HEK293T (cell line): ENCODE data around the gene DESI1.

Source experiments
- CTCF ChIA-PET: fragments of 350-600 bp; formaldehyde crosslinking; extraction: SDS; loops from one replicate; lab custom pipeline; 2021; ENCODE audit warnings: antibody characterized with exemption, inconsistent platforms; lab: Yijun Ruan, JAX
- POLR2A ChIA-PET: fragments of 350-600 bp; formaldehyde crosslinking; extraction: SDS; loops from one replicate; lab custom pipeline; 2020; ENCODE audit warnings: antibody characterized with exemption, inconsistent platforms; lab: Yijun Ruan, JAX
- DNase-seq: peaks from one replicate; pipeline ENCODE4 v3.0.0; 2012; ENCODE audit warnings: mixed read lengths; ENCODE audit errors: extremely low spot score
- ARNT ChIP-seq: fragments of 450-650 bp; IDR thresholded peaks from 2 replicates; pipeline ENCODE4 v1.6.1; 2017; ENCODE audit warnings: mild to moderate bottlenecking
- BHLHE40 ChIP-seq: fragments of 450-650 bp; IDR thresholded peaks from 2 replicates; pipeline ENCODE4 v1.6.1; 2016; ENCODE audit warnings: mild to moderate bottlenecking, moderate library complexity, borderline replicate concordance
- CTBP1 ChIP-seq: fragments of 450-650 bp; IDR thresholded peaks from 2 replicates; pipeline ENCODE4 v1.6.1; 2016; ENCODE audit warnings: borderline replicate concordance
- ELF4 ChIP-seq: fragments of 450-650 bp; IDR thresholded peaks from 2 replicates; pipeline ENCODE4 v1.6.1; 2017; ENCODE audit warnings: antibody characterized with exemption
- FOXA1 ChIP-seq: fragments of 450-650 bp; IDR thresholded peaks from 2 replicates; pipeline ENCODE4 v1.6.1; 2016; ENCODE audit warnings: mild to moderate bottlenecking
- FOXK2 ChIP-seq: fragments of 450-650 bp; IDR thresholded peaks from 2 replicates; pipeline ENCODE4 v1.6.1; 2016; ENCODE audit warnings: mild to moderate bottlenecking
- FOXM1 ChIP-seq: fragments of 450-650 bp; IDR thresholded peaks from 2 replicates; pipeline ENCODE4 v1.6.1; 2017; ENCODE audit warnings: mild to moderate bottlenecking, borderline replicate concordance
- HDGF ChIP-seq: fragments of 450-650 bp; IDR thresholded peaks from 2 replicates; pipeline ENCODE4 v1.6.1; 2017; ENCODE audit warnings: antibody characterized with exemption, borderline replicate concordance
- L3MBTL2 ChIP-seq: fragments of 450-650 bp; conservative IDR thresholded peaks from 2 replicates; pipeline ENCODE4 v1.6.1; 2016; ENCODE audit warnings: mild to moderate bottlenecking
- LEF1 ChIP-seq: fragments of 450-650 bp; IDR thresholded peaks from 2 replicates; pipeline ENCODE4 v1.6.1; 2017; ENCODE audit warnings: mild to moderate bottlenecking, borderline replicate concordance
- NFRKB ChIP-seq: fragments of 450-650 bp; IDR thresholded peaks from 2 replicates; pipeline ENCODE4 v1.6.1; 2016; ENCODE audit warnings: mild to moderate bottlenecking, moderate library complexity
- PKNOX1 ChIP-seq: fragments of 450-650 bp; IDR thresholded peaks from 2 replicates; pipeline ENCODE4 v1.6.1; 2016
- SP1 ChIP-seq: fragments of 450-650 bp; IDR thresholded peaks from 2 replicates; pipeline ENCODE4 v1.6.1; 2017
- SUZ12 ChIP-seq: fragments of 450-650 bp; IDR thresholded peaks from 2 replicates; pipeline ENCODE4 v1.6.1; 2016; ENCODE audit warnings: mild to moderate bottlenecking
- TARDBP ChIP-seq: fragments of 450-650 bp; IDR thresholded peaks from 2 replicates; pipeline ENCODE4 v1.6.1; 2016
- ZNF384 ChIP-seq: fragments of 450-650 bp; IDR thresholded peaks from 2 replicates; pipeline ENCODE4 v1.6.1; 2016

Gene DESI1

GRCh38 chr22:41661088-41661487 lies 40.2 kb upstream of the DESI1 start:
- no peak for DNase-seq
- CTCF ChIA-PET: no interaction called here
- TF ChIP-seq LEF1: no peak
- TF ChIP-seq TARDBP: no peak
- no peak for TF ChIP-seq NFRKB
- TF ChIP-seq FOXK2: no peak
- no peak for TF ChIP-seq CTBP1
- no peak for TF ChIP-seq L3MBTL2
- no peak for TF ChIP-seq BHLHE40
- no peak for TF ChIP-seq ZNF384
- TF ChIP-seq FOXM1: no peak
- TF ChIP-seq PKNOX1: no peak
- POLR2A ChIA-PET: interaction anchor here (0.6 to 5.3 kb wide), 2 partner anchors 27 to 40 kb away, joined by 3 to 15 read pairs; partner anchors contain the start of genes DESI1, SNU13 and XRCC6

GRCh38 chr22:41660416-41660815 lies 39.6 kb upstream of the DESI1 start:
- CTCF ChIA-PET: interaction anchor here (0.8 to 1.0 kb wide), 2 partner anchors 9 to 12 kb away, joined by 3 to 5 read pairs; no protein-coding TSS in a partner anchor
- TF ChIP-seq LEF1 (no peak), BHLHE40 (no peak), SP1 (no peak), L3MBTL2 (no peak), TARDBP (no peak), PKNOX1 (no peak), FOXM1 (no peak), NFRKB (no peak), ZNF384 (no peak), ELF4 (no peak), FOXA1 (no peak)

GRCh38 chr22:41659941-41660340 lies 39.1 kb upstream of the DESI1 start:
- no peak for DNase-seq
- CTCF ChIA-PET: interaction anchor here (0.8 to 1.0 kb wide), 2 partner anchors 9 to 13 kb away, joined by 3 to 5 read pairs; no protein-coding TSS in a partner anchor
- POLR2A ChIA-PET: interaction anchor here (1.0 to 5.3 kb wide), 2 partner anchors 9 to 39 kb away, joined by 3 to 15 read pairs; partner anchors contain the start of genes DESI1 and XRCC6
- TF ChIP-seq SUZ12: no peak
- no peak for TF ChIP-seq PKNOX1
- no peak for TF ChIP-seq ZNF384
- TF ChIP-seq BHLHE40: no peak
- TF ChIP-seq SP1: no peak
- no peak for TF ChIP-seq ELF4
- no peak for TF ChIP-seq L3MBTL2
- TF ChIP-seq CTBP1: no peak

More at GRCh38 chr22:41660416-41660815, 39.6 kb upstream of the DESI1 start:
- POLR2A ChIA-PET: interaction anchor here (0.6 to 5.3 kb wide), 3 partner anchors 9 to 39 kb away, joined by 3 to 15 read pairs (median 3); partner anchors contain the start of genes DESI1, SNU13 and XRCC6
- DNase-seq: no peak

- POLR2A ChIA-PET: interaction anchor here (3.2 to 5.3 kb wide), 2 partner anchors 8 to 38 kb away, joined by 11 to 15 read pairs; partner anchors contain the start of genes DESI1 and XRCC6
- CTCF ChIA-PET: no interaction called here
Measured at GRCh38 chr22:41658869-41659268, 38.0 kb upstream of the DESI1 start.

GRCh38 chr22:41657709-41658108 lies 36.9 kb upstream of the DESI1 start:
- TF ChIP-seq CTBP1 (no peak), FOXM1 (no peak), ARNT (no peak), FOXA1 (no peak), PKNOX1 (no peak), SUZ12 (no peak), NFRKB (no peak), L3MBTL2 (no peak), TARDBP (no peak), ZNF384 (no peak), SP1 (no peak), FOXK2 (no peak), LEF1 (no peak), HDGF (no peak), BHLHE40 (no peak), ELF4 (no peak)
- CTCF ChIA-PET: interaction anchor here (1.3 kb wide), 1 partner anchor 9 kb away, joined by 4 read pairs; no protein-coding TSS in a partner anchor
- POLR2A ChIA-PET: interaction anchor here (3.2 to 5.3 kb wide), 2 partner anchors 9 to 36 kb away, joined by 11 to 15 read pairs; partner anchors contain the start of genes DESI1 and XRCC6
- DNase-seq: no peak

More at GRCh38 chr22:41658869-41659268, 38.0 kb upstream of the DESI1 start:
- DNase-seq: no peak
- TF ChIP-seq ELF4 (no peak), FOXK2 (no peak), ZNF384 (no peak), BHLHE40 (no peak), L3MBTL2 (no peak), SP1 (no peak), PKNOX1 (no peak), CTBP1 (no peak), SUZ12 (no peak), ARNT (no peak), HDGF (no peak), TARDBP (no peak), LEF1 (no peak), NFRKB (no peak)
